PC-3 (cell line): Measurements from ENCODE around the gene NEDD4L.

Experiments used
- EZH2 ChIP-seq: fragments of 300-600 bp; sonication (generic); IDR thresholded peaks from one replicate; pipeline ENCODE4 v1.6.1; 2017; ENCODE audit warnings: antibody characterized with exemption, mild to moderate bottlenecking, low read length; ENCODE audit not compliant: unreplicated experiment
- EZH2phosphoT487 ChIP-seq: fragments of 300-600 bp; sonication (generic); IDR thresholded peaks from 2 replicates; pipeline ENCODE4 v1.6.1; 2018; ENCODE audit warnings: mild to moderate bottlenecking, antibody characterized with exemption, low read length, borderline replicate concordance
- TF ChIP-seq, protein P1 (sequence below): fragments of 300-600 bp; sonication (generic); conservative IDR thresholded peaks from 2 replicates; pipeline ENCODE4 v1.5.1; 2017; ENCODE audit warnings: antibody characterized with exemption, low read depth, mild to moderate bottlenecking, low read length

DNA sequence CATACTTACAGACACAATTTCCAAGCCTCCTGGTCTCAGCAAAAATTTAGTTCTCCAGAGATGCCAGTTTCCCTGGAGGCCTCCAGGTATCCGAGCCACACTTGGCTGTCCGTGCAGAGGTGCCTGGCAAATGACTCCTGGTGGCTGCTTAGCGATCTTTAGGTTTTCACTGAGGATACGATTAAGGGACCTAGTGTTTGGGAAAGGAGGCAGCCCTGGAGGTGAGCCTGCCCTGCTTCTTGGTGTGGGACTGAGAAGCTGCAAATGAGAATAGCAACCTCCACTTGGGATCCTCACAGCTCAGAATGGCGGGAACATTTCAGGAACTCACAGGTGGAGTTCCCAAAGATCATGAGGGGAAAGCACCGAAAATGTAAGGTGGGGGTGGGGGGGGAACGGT, 367.3 kb downstream of the NEDD4L start:
- TF ChIP-seq, protein P1, sequence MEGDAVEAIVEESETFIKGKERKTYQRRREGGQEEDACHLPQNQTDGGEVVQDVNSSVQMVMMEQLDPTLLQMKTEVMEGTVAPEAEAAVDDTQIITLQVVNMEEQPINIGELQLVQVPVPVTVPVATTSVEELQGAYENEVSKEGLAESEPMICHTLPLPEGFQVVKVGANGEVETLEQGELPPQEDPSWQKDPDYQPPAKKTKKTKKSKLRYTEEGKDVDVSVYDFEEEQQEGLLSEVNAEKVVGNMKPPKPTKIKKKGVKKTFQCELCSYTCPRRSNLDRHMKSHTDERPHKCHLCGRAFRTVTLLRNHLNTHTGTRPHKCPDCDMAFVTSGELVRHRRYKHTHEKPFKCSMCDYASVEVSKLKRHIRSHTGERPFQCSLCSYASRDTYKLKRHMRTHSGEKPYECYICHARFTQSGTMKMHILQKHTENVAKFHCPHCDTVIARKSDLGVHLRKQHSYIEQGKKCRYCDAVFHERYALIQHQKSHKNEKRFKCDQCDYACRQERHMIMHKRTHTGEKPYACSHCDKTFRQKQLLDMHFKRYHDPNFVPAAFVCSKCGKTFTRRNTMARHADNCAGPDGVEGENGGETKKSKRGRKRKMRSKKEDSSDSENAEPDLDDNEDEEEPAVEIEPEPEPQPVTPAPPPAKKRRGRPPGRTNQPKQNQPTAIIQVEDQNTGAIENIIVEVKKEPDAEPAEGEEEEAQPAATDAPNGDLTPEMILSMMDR: no peak
- TF ChIP-seq EZH2 (no peak), EZH2phosphoT487 (no peak)
